Measurements from ENCODE around the gene CPHXL2.
A peak's percentile ranks its signal among the peaks of the same experiment; 100 is the strongest.

CPHXL2 gene

DNA sequence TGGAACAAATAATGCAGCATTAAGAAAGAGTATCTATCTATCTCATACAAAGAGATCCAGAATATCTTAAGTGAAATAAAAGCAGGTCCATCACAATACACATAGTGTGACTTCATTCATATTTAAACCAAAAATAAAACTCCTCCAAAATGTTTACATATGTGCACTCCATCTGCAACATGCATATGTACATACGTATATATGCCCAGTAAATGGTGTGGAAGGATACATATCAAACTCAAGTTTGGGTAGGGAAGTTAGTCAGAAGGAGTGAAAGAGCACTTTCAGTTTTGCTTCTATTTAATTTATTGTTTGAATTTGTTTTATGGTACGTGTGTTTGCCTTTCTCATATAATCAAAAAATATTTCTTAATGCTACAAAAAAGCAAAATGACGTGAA is 41.8 kb downstream of the CPHXL2 start:
- DNase-seq: no peak

DNA sequence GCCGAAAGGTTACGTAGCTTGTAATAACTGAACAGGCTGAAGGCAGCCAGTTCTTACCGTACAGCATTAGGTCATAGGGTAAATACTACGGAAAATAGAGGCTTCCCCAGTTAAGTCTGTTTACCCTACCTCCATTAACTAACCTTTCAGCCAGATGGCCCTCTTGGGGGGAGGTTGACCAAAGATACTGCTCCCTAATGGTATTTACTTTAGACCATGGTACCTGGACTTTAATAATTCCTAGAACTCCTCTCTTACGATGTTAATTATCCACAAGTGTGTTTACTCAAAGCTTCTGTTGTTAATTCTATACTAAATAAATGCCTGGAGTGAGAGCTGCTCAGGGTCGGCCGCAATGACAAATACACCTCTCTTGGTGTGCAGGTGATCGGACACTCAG is 44.0 kb downstream of the CPHXL2 start:
- DNase-seq: no peak

DNA sequence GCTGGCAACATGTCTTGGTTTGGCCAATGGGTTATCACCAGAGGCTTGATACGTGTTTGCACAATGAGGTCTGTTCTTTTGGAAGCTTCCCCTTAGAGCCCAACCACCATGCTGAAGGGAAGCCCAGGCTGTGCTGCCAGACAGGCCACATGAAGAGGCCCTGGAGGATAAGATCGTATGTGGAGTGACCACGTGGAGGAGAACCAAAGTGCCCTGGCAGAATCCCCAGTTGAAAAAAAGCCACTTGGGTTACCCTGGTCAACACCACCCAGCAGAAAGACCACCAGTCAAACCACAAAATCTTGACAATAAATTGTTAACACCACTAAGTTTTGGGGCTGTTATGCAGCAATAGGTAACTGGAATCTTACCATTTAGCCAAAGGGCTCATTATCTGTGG is 46.8 kb downstream of the CPHXL2 start:
- no peak for DNase-seq

DNA sequence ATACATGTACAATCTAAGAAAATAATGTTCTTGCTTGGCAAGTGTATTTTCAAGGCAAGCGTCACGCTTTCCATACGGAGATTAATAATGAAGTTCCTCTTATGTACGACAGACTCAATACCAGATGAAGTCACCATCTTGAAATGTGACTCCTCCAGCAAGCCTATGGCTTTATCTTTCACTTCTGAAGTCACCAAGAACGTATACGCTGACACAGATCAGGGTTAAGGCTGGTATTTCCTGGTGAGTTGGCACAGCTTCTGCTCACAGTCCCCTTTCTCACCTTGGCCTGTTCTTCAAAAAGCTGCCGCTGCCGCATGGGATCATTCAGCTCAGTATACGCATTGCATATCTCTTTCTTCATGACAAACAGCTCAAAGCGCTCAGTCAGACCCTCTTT is 47.7 kb downstream of the CPHXL2 start:
- no peak for DNase-seq

DNA sequence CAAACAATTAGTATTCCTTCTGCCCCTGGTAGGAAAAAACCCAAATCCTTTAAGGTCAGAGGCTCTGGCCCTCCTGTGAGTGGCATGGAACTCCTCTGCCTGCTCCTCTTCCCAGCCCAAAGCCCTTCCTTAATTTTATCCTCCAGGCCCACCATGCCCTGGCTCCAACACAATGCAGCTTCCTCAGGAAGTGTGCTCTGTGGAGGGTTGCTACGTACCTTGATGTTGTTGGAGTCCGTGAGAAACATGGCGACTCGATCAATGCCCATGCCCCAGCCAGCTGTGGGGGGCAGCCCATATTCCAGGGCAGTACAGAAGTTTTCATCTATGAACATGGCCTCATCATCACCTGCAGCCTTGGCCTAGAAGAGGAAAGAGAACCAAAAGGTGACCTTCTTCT is 48.5 kb downstream of the CPHXL2 start:
- DNase-seq: no peak

DNA sequence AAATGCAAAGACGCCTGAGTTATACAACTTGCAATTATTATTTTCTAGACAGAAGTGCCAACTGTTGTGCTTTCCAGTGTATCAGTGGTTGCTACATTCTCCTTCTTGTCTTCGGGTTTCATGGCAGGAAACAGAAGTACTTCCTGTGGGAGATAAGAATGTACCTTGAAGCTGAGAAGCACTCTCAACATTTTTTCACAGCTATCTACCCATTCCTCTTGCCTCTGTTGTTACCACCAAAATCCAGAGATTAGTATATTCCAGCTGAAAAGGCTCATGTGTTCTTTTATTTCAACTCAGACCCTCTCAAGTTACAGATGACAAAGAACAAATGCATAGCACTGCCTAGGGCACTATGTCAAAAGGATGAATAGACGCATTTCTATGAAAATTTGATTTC is 49.0 kb downstream of the CPHXL2 start:
- DNase-seq: no peak

DNA sequence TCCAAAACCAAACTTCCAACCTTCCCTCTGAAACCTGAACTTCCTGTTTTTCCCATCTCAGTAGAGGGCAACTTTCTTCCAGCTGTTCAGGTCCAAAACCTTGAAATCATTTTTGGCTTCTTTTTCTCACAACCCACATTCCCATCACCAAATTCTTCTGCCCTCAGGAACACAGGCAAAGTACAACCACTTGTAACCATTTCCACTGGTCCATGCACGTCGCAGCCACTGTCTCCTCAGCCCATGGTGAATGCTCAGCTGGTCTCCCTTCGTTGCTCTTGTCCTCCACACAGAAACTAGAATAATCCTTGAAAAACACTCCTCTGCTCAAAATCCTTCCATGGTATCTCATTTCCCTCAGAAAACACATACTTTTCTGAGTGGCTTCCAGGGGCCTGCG is 50.0 kb downstream of the CPHXL2 start:
- DNase-seq: no peak

DNA sequence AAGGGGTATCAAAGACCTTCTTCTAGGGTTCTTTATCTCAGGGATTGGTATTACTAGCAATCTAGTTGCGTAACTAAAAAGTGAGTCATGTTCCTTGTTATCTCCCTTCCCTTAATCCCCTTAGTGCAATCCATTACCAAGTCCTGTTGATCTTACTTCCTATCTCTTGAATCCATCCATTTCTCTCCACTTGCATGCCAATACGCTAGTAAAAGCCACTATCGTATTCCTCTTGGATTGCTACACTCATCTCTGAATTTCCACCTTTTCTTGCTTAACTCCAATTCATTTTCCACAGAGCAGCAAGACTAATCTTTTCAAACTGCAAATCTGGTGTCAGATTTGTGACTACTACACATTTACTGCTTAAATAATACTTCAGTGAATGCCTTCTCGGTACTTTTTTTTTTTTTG is 51.9 kb downstream of the CPHXL2 start:
- DNase-seq: peak; percentile 23

DNA sequence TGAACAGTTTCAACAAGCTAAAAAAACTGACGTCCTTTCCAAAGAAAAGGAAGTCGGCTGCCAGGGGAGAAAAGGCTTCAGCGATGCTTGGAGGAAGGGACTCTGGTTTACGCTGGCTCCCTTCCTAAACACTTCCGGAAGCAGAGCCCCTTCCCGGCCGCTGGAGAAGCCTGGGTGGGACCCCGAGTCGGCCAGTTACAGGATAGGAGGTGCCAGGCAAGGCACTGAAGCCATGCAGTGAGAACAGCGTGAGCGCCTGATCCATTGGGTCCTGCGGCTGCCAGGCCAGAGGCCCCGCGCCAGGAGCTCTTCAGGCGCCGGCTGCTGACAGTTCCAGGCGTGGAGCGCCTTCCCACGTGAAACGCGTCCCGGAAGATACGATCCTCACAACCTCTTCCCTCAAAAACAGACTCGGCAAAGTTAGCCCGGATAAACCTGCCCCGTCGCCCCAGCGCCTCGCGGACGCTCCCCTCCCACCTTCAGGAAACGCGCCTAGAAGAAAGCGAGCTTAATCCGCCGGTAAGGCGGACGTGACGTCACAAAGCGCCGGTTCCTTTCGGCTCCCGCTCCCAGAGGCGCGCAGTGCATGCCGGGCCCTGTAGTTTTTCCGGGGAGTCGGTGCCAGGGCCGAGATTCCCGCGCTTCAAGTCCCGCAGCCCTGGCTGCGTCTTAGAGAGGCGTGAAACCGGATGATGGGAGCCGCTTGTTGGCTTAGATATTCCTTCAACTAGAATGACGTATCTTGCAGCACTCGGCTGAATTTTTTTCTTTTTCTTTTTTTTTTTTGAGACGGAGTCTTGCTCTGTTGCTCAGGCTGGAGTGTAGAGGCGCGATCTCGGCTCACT is 53.8 kb downstream of the CPHXL2 start, which contains the start of gene ADAT1:
Gene ADAT1 (minus strand): TSS at position 521 of the 845 bp plus-strand sequence. CDS start 2,482 bp downstream, outside the sequence.
- peak; percentile 98 for DNase-seq

DNA sequence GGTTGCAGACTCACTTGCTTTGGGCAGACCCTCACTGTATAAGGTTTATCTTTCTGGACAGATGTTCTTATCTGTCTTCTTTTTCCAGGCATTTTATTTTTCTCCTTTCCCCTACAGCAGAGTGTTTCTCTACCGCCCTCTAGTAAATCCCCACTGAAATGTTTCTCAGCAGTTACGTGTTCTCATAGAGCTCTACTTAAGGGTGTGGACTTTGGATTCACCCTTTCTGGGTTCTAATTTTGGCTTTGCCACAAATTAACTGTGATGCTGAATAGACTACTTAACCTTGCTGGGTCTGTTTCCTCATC is 55.7 kb downstream of the CPHXL2 start:
- peak; percentile 42 for DNase-seq

DNA sequence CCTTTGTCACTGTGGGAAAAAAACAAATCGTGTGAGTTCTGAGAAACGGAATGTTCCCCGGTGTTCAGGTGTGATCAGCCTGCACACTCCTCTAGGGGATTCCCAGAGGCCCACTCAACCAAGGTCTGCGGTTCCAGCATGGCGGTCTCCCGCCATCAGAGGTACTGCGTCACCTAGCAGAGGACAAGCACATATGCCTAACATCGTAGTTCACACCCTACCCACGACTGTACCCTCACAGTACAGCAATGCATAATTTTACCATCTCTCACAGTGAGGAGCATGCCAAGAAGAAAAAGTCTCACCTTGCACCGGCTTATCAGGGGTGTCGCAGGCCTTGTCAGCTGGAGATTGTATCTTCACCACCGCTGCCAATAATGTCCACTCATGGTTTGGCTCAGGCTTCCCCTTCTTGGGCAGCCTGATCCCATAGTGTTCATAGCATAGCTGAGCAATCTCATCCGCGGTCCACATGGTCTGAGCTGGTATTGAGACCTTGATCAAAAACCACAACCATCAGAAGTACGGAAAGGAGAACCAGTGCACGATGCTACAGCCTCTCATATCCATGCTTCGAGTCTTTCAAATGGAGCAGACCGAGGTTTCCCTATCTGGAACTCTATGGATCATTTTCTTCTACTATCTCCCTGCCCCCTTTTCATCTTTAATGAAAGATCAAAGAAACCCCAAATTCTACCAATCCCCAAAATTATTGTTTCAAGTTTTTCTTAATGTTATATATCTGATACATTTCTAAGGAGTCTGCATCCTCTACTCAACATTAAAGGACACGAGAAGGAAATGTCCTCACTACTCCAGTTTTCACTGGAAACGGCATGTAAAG is 56.3 kb downstream of the CPHXL2 start:
- no peak for DNase-seq

DNA sequence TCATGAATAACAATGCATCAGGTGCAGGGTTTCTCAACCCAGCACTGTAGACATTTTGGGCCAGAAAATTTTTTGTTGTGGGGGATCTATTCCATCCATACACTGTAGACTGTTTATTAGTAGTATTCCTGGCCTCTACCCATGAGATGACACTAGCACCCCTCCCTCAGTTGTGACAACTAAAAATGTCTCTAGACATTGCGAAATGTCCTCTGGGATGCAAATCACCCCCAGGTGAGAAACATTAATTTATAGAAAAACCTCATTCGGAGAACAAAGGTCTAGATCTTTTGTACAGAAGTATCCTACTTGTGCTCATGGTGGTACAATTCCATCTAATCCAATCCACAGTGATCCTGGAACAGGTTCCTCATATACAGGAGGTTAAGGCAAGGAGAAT is 58.0 kb downstream of the CPHXL2 start:
- DNase-seq: no peak

DNA sequence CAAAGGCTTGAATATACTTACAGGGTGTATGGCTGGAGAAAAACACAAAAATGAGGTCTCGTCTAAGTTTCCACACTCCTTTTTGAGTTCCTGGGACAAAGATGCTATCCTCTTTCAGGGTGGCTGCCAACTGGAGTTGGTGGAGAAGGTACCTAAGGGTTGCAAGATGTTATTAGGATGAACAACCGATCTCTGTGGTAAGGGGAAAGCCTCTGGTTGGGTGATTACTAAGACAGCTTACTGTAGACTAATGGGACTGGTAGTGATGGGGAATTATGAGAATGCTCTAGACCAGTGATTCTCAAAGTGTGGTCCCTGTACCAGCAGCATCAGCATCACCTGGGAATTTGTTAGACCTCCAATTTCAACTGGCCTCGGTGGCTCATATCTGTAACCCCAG is 59.7 kb downstream of the CPHXL2 start:
- no peak for DNase-seq

DNA sequence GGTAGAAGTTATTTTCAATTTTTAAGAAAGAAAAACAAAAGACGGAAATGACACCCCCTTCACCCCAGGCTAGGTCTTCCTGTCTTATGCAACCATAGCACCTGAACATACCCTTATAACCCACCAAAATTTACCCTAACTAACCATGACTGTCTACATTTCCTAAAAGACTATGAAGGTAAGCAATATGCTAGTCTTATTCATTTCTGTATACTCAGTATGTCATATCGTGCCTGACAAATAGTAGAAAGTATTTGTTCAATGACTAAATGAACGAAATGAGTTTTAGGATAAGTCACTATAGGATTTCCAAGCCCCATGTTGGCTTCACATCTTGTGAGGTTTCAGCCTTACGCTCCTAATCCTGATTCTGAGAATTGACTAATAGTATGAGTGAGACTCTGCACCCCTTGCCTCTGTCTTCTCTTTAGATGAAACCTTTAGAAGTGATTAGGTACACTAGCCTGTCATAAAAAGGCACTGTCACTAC is 60.2 kb downstream of the CPHXL2 start:
- DNase-seq: no peak

DNA sequence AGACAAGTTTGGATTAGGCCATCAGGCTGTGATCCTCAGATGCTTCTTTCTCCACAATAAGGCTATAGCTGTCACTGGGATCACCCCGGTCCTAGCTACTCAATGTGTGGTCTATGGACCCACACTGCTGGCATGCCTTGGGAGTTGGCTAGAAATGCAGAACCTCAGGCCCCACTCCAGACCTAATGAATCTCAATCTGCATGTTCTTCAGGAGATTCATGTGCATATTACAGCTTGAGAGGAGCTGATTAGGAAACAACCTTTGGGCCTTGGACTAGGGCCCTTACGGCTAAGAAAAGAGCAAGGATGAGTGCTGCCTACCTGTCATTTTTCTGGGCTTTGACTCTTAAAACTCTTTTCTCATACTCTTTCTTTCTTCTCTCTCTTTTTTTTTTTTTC is 61.2 kb downstream of the CPHXL2 start:
- no peak for DNase-seq

DNA sequence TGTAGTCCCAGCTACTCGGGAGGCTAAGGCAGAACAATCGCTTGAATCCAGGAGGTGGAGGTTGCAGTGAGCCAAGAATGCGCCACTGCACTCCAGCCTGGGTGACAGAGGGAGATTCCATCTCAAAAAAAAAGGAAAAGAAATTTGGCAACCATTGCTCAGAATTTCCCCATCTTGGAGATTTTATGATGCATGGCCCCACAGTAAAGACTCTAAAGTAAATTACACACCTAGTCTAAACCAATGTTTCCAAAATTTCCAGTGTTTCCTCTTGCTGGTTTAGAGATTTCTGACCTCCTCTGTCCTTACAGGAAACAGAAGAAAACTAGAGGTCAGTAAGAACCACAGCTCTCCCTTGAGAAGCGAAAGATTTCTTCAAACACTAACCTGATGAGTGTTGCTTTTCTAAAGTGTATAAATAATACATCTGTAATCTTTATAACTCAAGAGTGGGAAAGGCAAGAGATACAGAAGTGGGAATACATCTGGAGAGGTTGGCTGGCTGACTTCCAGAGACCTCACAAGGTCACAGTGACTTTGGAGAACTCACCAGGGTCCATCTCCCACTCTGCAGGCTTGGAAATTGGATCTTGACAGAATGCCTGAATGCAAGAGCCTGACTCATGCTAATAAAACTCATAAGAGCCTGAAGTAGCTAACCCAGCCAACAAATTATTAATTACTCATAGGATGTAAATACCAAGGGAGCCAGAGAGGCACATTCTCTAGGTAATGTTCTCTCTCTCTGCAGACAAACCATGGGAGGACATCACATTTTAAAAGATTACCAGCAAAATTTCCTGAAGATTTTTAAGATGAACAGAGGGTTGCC is 62.5 kb downstream of the CPHXL2 start:
- peak; percentile 66 for DNase-seq

Data from fibroblast of skin of right quadriceps (primary cell).